HG03571 (cell line): ENCODE results near the gene PLXNC1.

ENCODE experiments used
- ATAC-seq: cut with Tn5 transposase; IDR thresholded peaks from one replicate; pipeline ENCODE4 v1.9.1; 2021; ENCODE audit not compliant: unreplicated experiment

PLXNC1 gene

DNA sequence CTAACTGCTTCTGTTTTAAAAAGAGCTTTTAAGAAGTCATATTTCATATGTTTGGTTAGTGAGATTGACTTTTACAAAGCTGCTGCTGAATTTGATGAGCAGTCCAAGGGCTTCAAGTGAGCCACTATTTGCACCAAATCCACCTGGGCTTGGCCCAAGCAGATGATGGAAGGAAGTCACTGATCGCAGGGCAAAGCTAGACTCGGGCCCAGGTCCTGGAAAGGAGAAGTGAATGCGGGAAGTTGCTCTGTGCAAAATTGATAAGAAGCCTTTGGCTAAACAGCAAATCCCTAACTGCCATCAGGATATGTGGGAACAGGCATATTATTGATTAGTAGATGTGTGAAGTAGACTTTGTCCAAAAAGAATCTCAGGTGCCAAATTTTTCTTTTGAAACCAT is 30.5 kb downstream of the PLXNC1 start:
- ATAC-seq, result no peak

GRCh38 chr12:94179723-94180122 is 31.3 kb downstream of the PLXNC1 start:
- ATAC-seq, result no peak

- no peak for ATAC-seq
Observed at GRCh38 chr12:94180558-94181296, 32.4 kb downstream of the PLXNC1 start.

- no peak for ATAC-seq
Observed at GRCh38 chr12:94182986-94183707, 34.8 kb downstream of the PLXNC1 start.

DNA sequence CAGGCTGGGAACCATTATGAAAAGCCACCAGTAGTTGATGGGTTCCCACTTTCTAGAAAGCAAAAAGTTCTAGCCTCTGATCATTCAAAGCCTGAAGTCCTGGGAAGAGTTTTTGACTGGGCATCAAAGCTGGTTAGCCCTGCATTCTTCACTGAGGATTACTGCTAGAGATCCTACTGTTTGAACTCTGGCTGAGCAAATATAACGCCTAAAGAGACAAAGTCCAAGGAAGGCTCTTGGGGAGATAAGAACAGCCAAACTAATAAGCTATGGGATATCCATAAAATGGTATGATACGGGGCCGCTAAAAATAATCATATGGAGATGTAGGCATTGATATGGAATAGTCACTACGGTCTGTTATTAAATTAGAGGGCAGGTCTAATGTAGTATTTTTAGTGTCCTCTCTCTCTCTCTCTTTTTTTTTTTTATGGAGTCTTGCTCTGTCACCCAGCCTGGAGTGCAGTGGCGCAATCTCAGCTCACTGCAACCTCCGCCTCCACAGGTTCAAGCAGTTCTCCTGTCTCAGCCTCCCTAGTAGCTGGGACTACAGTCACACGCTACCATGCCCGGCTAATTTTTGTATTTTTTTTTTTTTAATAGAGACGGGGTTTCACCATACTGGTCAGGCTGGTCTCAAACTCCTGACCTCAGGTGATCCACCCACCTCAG is 35.5 kb downstream of the PLXNC1 start:
- ATAC-seq, result no peak

- no peak for ATAC-seq
Observed at GRCh38 chr12:94184995-94185719, 36.8 kb downstream of the PLXNC1 start.

DNA sequence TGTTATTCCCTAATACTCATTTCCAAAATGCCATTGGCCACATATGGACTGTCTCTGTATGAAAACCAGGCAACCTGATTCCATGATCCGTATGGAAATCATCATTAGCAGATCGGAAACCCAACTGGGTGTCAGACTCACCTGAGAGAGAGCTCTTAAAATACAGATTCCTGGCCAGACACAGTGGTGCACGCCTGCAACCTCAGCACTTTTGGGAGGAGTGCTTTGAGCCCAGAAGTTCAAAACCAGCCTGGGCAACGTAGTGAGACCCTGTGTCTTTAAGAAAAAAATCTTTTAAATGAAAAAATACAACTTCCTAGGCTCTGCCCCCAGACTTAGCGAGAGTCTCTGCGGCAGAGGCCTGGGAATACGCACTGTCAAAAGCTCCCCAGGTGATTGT is 37.4 kb downstream of the PLXNC1 start:
- no peak for ATAC-seq

DNA sequence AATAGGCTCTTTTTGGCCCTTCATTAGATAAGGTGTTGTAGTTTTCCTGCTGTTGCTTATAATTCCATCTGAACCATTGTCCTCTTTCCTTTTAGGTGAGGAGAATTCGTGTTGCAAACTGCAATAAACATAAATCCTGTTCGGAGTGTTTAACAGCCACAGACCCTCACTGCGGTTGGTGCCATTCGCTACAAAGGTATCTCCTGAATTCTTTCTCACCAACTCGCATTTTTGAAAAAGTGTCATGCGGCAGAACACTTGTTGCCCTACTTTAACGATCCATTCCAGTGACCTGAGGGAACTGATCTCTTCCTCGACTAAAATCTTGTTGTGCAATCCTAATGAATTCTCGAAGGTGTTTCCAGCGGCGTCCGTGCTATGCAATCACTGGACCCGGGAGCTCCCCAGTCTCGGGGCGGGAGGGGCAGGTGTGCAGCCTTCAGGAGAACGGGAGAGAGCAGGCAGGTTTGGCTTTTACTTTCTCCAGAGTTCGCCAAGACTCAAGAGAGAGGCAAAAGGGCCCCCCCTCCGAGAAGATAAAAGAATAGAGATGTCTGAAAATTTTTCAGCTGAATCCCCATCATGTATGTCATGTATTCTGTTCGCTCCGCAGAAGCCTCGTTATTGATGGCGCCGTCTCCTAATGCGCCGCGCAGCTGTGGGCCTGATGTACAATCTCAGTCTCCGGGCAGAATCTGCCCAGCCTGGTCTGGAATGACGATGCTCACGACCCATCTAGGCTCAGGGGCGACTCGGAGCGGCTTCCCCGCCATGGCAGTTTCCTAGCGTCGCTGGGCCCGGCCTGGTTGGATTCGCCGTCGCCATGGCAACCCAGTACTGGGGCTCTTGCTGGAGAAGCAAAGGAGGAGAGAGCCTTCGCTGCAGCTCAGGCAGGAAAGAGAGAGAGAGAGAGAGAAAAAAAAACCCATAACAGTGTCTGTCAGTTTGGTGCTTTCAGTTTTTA is 38.2 kb downstream of the PLXNC1 start:
- ATAC-seq, result no peak

- ATAC-seq, result no peak
Observed at GRCh38 chr12:94187361-94187760, 39.0 kb downstream of the PLXNC1 start.

DNA sequence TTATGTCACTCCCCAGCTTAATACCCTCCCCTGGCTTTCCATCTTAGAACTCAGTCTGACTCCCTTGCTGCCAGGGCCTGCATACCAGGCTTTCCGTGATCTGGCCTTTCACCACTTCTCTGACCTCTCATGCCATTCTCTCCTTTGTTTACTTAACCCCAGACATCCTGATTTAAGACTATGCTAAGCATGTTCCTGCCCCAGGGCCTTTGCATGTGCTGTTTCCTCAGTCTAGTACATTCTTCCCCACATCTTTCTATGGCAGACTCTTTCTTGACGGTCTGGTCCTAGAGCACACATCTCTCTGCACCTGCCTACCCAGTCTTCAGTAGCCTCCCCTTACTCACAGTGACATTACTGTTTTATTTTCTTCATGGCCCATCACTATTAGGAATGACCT is 42.2 kb downstream of the PLXNC1 start:
- ATAC-seq, result no peak

DNA sequence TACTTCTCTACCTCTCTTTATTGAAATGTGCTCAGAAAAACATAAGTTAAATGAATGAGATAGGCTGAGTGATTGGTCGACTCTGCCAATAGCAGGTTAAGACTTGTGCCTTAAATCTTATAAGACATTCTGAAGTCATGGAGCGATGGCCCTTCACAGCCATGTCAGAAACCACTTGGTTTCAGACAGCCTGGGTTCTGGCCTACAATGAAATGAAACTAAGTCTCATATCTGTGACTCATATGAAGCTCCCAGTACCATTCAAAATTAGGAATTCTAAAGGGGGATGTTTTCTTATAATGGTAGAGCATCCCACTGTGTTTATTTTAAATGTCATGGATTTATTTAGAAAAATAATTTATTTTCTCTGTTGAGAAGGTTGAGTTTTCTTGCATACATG is 42.6 kb downstream of the PLXNC1 start:
- no peak for ATAC-seq

- no peak for ATAC-seq
Observed at GRCh38 chr12:94191811-94192210, 43.4 kb downstream of the PLXNC1 start.

- ATAC-seq, result no peak
Observed at GRCh38 chr12:94192506-94192905, 44.1 kb downstream of the PLXNC1 start.

DNA sequence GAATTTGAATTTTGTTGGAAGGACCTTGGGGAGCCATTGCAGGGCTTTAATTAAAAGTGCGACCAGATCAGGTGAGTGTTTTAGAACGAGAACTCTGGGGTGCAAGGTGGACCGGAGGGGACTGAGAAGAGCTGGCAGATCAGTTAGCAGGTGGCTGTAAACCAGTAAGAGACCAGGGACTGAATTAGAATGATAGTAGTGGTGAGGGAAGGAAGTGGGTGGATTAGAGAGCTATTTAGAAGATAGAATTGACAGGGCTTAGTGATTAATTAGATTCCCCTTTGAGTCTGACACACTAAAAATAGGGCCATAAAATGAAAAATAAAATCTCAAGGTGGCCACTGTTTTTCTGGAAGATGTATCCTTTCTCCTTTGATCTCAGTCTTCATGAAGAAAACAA is 44.8 kb downstream of the PLXNC1 start:
- ATAC-seq, result no peak

GRCh38 chr12:94195483-94195882 is 47.1 kb downstream of the PLXNC1 start:
- no peak for ATAC-seq

DNA sequence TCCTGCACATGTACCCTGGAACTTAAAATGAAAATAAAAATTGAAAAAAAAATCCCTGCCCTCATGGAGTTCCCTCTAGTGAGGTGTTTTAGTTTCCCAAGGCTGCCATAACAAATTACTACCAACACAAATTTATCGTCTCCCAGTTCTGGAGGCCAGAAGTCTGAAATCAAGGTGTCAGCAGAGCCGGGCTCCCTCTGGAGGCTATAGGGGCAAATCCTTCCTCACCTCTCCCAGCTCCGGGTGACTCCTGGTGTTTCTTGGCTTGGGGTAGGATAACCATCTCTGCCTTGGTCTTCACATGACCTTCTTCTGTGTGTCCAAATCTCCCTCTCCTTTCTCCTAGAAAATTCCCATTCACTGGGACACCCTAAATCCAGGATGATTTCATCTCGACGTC is 50.1 kb downstream of the PLXNC1 start:
- ATAC-seq, result no peak

DNA sequence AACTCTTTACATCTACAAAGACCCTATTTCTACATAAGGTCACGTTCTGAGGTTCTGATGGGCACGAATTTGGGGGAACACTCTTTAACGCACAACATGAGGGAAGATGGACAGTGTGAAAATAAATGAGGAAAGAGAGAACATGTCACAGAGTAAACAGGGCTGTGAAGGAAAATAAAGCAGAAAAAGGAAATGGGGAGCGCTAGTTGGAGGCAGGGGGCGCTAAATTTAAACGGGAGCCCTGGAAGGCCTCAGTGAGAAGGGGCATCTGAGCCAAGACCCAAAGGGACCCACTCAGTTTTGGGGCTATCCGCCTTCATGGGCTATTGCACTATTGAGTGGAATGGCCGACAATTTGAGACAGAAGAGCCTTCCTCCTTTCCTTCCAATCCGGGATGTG is 50.5 kb downstream of the PLXNC1 start:
- no peak for ATAC-seq

GRCh38 chr12:94200069-94200468 is 51.7 kb downstream of the PLXNC1 start:
- ATAC-seq, result no peak

DNA sequence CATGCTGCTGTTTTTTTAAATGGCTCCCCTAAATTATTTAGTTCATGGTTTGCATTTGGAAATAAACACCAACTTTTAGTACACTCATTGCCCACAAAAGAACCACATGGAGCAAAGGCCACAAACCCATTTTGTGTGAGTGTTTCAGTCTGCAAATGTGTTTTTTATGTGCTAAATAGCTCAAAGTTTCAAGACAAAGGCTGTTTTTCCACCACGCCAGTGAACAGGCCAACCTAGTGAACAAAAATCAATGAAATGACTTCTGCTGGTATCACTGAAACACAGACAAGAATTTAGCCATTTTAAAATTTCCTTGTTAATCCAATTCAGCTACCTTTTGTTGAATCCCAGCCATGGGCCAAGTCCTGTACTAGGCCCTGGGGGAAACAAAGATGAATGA is 52.3 kb downstream of the PLXNC1 start:
- no peak for ATAC-seq
